Body of pancreas (tissue), 4 donors: ENCODE results near the gene SNAPC2.

Experiments used
- POLR2A ChIP-seq, 3 donors: fragments of 450-650 bp; IDR thresholded peaks; one replicate each; pipeline ENCODE4 v1.6.1; 2016; ENCODE audit warnings: antibody characterized with exemption in 3 of 3, mild to moderate bottlenecking in 2 of 3
- TF ChIP-seq, protein P1 (sequence below), 7 experiments: fragments of 450-650 bp in 4 of 7; fragments of 200-600 bp in 3 of 7; sonication (generic) in 3 of 7; IDR thresholded peaks; one replicate each; pipeline ENCODE4 v1.5.1; 2016 to 2019; ENCODE audit warnings: antibody characterized with exemption in 7 of 7

DNA sequence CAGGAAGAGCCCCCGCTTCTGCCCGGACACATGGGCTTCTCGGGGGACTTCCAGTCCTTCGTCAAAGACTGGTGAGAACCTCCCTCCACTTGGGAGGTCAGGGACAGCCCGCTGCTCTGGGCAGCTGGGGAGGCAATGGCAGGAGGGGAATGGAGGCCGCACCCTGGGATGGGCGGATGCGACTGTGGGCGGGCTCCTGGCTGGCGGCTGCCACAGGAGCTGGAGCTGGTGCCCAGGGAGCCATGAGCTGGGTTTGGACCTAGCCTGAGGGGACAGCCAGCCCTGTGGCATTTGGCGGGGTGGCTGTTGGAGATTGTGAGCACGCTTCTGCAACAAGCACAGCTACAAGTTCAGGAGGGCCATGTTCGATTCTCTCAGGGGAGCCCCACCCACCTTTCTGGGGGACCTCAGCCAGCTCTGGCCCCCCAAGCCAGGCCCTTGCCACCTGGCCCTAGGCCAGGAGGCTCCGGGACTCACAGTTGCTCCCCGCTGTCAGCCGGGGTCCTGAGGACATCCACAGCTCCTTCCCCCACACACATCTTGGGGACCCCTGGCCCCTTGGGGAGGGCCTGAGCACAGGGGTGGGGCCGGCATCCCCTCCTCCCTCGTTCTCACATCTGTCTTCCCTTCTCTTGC is 8.5 kb upstream of the SNAPC2 start:
- no peak for TF ChIP-seq POLR2A (IDR thresholded peaks at IDR 0.05)
- TF ChIP-seq, protein P1, sequence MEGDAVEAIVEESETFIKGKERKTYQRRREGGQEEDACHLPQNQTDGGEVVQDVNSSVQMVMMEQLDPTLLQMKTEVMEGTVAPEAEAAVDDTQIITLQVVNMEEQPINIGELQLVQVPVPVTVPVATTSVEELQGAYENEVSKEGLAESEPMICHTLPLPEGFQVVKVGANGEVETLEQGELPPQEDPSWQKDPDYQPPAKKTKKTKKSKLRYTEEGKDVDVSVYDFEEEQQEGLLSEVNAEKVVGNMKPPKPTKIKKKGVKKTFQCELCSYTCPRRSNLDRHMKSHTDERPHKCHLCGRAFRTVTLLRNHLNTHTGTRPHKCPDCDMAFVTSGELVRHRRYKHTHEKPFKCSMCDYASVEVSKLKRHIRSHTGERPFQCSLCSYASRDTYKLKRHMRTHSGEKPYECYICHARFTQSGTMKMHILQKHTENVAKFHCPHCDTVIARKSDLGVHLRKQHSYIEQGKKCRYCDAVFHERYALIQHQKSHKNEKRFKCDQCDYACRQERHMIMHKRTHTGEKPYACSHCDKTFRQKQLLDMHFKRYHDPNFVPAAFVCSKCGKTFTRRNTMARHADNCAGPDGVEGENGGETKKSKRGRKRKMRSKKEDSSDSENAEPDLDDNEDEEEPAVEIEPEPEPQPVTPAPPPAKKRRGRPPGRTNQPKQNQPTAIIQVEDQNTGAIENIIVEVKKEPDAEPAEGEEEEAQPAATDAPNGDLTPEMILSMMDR (IDR thresholded peaks at IDR 0.05): no peak
